WTC11 (cell line): ENCODE results near the gene SMARCA2.

Source experiments
- CTCF ChIP-seq: fragments of 200-600 bp; IDR thresholded peaks from 2 replicates; pipeline ENCODE4 v1.8.0; 2022; ENCODE audit warnings: antibody characterized with exemption
- FOXP1 ChIP-seq: sonication (generic); formaldehyde crosslinking; IDR thresholded peaks from 2 replicates; pipeline ENCODE4 v1.8.0; 2022; ENCODE audit warnings: missing genetic modification reagents, mild to moderate bottlenecking, moderate library complexity, borderline replicate concordance
- HMGXB4 ChIP-seq: sonication (generic); formaldehyde crosslinking; IDR thresholded peaks from 2 replicates; pipeline ENCODE4 v1.8.1; 2023; ENCODE audit warnings: mild to moderate bottlenecking, moderate library complexity, missing genetic modification reagents
- MYBL2 ChIP-seq: sonication (generic); formaldehyde crosslinking; IDR thresholded peaks from 2 replicates; pipeline ENCODE4 v1.8.1; 2023; ENCODE audit warnings: mild to moderate bottlenecking, moderate library complexity, missing genetic modification reagents
- TEAD4 ChIP-seq: sonication (generic); formaldehyde crosslinking; IDR thresholded peaks from 2 replicates; pipeline ENCODE4 v1.8.0; 2022; ENCODE audit warnings: mild to moderate bottlenecking, missing genetic modification reagents
- USF2 ChIP-seq: sonication (generic); formaldehyde crosslinking; IDR thresholded peaks from 2 replicates; pipeline ENCODE4 v1.8.1; 2023; ENCODE audit warnings: mild to moderate bottlenecking, missing genetic modification reagents, moderate library complexity
- ZBTB43 ChIP-seq: sonication (generic); formaldehyde crosslinking; IDR thresholded peaks from 2 replicates; pipeline ENCODE4 v1.8.1; 2023; ENCODE audit warnings: mild to moderate bottlenecking, missing genetic modification reagents
- ZNF263 ChIP-seq: sonication (generic); formaldehyde crosslinking; IDR thresholded peaks from 2 replicates; pipeline ENCODE4 v1.8.1; 2022; ENCODE audit warnings: low read depth, mild to moderate bottlenecking, moderate library complexity, missing genetic modification reagents
- TF ChIP-seq, protein P1 (sequence below): sonication (generic); formaldehyde crosslinking; IDR thresholded peaks from 2 replicates; pipeline ENCODE4 v1.8.1; 2022; ENCODE audit warnings: low read depth, missing genetic modification reagents, borderline replicate concordance
- TF ChIP-seq, protein P2 (sequence below): sonication (generic); formaldehyde crosslinking; IDR thresholded peaks from 2 replicates; pipeline ENCODE4 v1.8.1; 2022; ENCODE audit warnings: missing genetic modification reagents, borderline replicate concordance
- TF ChIP-seq, protein P3 (sequence below): sonication (generic); formaldehyde crosslinking; IDR thresholded peaks from 2 replicates; pipeline ENCODE4 v1.8.0; 2023; ENCODE audit warnings: mild to moderate bottlenecking, missing genetic modification reagents
- TF ChIP-seq, protein P4 (sequence below): sonication (generic); formaldehyde crosslinking; IDR thresholded peaks from 2 replicates; pipeline ENCODE4 v1.8.0; 2022; ENCODE audit warnings: mild to moderate bottlenecking, missing genetic modification reagents

GRCh38 chr9:2153630-2154217 is 138.6 kb downstream of the SMARCA2 start:
- TF ChIP-seq ZBTB43 (no peak), HMGXB4 (no peak), TEAD4 (CRISPR knock-in tag) (no peak), CTCF (no peak), FOXP1 (CRISPR knock-in tag) (no peak), USF2 (CRISPR knock-in tag) (no peak), ZNF263 (CRISPR knock-in tag) (no peak), MYBL2 (no peak)
- TF ChIP-seq, protein P1, sequence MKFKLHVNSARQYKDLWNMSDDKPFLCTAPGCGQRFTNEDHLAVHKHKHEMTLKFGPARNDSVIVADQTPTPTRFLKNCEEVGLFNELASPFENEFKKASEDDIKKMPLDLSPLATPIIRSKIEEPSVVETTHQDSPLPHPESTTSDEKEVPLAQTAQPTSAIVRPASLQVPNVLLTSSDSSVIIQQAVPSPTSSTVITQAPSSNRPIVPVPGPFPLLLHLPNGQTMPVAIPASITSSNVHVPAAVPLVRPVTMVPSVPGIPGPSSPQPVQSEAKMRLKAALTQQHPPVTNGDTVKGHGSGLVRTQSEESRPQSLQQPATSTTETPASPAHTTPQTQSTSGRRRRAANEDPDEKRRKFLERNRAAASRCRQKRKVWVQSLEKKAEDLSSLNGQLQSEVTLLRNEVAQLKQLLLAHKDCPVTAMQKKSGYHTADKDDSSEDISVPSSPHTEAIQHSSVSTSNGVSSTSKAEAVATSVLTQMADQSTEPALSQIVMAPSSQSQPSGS = no peak
- TF ChIP-seq, protein P2, sequence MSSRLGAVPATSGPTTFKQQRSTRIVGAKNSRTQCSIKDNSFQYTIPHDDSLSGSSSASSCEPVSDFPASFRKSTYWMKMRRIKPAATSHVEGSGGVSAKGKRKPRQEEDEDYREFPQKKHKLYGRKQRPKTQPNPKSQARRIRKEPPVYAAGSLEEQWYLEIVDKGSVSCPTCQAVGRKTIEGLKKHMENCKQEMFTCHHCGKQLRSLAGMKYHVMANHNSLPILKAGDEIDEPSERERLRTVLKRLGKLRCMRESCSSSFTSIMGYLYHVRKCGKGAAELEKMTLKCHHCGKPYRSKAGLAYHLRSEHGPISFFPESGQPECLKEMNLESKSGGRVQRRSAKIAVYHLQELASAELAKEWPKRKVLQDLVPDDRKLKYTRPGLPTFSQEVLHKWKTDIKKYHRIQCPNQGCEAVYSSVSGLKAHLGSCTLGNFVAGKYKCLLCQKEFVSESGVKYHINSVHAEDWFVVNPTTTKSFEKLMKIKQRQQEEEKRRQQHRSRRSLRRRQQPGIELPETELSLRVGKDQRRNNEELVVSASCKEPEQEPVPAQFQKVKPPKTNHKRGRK (CRISPR knock-in tag) = no peak
- TF ChIP-seq, protein P3, sequence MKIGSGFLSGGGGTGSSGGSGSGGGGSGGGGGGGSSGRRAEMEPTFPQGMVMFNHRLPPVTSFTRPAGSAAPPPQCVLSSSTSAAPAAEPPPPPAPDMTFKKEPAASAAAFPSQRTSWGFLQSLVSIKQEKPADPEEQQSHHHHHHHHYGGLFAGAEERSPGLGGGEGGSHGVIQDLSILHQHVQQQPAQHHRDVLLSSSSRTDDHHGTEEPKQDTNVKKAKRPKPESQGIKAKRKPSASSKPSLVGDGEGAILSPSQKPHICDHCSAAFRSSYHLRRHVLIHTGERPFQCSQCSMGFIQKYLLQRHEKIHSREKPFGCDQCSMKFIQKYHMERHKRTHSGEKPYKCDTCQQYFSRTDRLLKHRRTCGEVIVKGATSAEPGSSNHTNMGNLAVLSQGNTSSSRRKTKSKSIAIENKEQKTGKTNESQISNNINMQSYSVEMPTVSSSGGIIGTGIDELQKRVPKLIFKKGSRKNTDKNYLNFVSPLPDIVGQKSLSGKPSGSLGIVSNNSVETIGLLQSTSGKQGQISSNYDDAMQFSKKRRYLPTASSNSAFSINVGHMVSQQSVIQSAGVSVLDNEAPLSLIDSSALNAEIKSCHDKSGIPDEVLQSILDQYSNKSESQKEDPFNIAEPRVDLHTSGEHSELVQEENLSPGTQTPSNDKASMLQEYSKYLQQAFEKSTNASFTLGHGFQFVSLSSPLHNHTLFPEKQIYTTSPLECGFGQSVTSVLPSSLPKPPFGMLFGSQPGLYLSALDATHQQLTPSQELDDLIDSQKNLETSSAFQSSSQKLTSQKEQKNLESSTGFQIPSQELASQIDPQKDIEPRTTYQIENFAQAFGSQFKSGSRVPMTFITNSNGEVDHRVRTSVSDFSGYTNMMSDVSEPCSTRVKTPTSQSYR (CRISPR knock-in tag) = no peak
- TF ChIP-seq, protein P4, sequence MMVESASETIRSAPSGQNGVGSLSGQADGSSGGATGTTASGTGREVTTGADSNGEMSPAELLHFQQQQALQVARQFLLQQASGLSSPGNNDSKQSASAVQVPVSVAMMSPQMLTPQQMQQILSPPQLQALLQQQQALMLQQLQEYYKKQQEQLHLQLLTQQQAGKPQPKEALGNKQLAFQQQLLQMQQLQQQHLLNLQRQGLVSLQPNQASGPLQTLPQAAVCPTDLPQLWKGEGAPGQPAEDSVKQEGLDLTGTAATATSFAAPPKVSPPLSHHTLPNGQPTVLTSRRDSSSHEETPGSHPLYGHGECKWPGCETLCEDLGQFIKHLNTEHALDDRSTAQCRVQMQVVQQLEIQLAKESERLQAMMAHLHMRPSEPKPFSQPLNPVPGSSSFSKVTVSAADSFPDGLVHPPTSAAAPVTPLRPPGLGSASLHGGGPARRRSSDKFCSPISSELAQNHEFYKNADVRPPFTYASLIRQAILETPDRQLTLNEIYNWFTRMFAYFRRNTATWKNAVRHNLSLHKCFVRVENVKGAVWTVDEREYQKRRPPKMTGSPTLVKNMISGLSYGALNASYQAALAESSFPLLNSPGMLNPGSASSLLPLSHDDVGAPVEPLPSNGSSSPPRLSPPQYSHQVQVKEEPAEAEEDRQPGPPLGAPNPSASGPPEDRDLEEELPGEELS (CRISPR knock-in tag) = no peak
